ENCODE measurements around the gene NBPF3.
"Not testable (repeated sequence)": the region's sequence is repeated elsewhere in the genome, so short reads cannot be mapped to it uniquely, and the experiment has no call there.

NBPF3 gene

GRCh38 chr1:21437341-21437640 lies 2.6 kb upstream of the NBPF3 start:
- H3K27ac ChIP-seq: no peak overlapping the region
- no peak for TF ChIP-seq CTCF (conservative IDR thresholded peaks at IDR 0.05)

- not testable (repeated sequence) for H3K27ac ChIP-seq
Observed at GRCh38 chr1:21438646-21439312, 1.2 kb upstream of the NBPF3 start.

- no peak for TF ChIP-seq CTCF (conservative IDR thresholded peaks at IDR 0.05)
- TF ChIP-seq ZFX (IDR thresholded peaks at IDR 0.05): no peak
- H3K27ac ChIP-seq: peak overlapping the region; percentile 66
Observed at GRCh38 chr1:21439345-21439720, 604 bp upstream of the NBPF3 start.

- H3K27ac ChIP-seq: not testable (repeated sequence)
Observed at GRCh38 chr1:21440630-21441125, 741 bp downstream of the NBPF3 start.

GRCh38 chr1:21446647-21447046 lies 6.7 kb downstream of the NBPF3 start:
- not testable (repeated sequence) for H3K27ac ChIP-seq

GRCh38 chr1:21447311-21447710 lies 7.4 kb downstream of the NBPF3 start:
- no peak overlapping the region for H3K27ac ChIP-seq
- TF ChIP-seq CTCF (conservative IDR thresholded peaks at IDR 0.05): no peak
- no peak for TF ChIP-seq ZFX (IDR thresholded peaks at IDR 0.05)

GRCh38 chr1:21449906-21450305 lies 10.0 kb downstream of the NBPF3 start:
- H3K27ac ChIP-seq: no peak overlapping the region
- TF ChIP-seq ZFX (IDR thresholded peaks at IDR 0.05) (no peak), CTCF (conservative IDR thresholded peaks at IDR 0.05) (no peak)

- no peak overlapping the region for H3K27ac ChIP-seq
- TF ChIP-seq CTCF (conservative IDR thresholded peaks at IDR 0.05) (no peak), ZFX (IDR thresholded peaks at IDR 0.05) (no peak)
Observed at GRCh38 chr1:21451212-21451611, 11.3 kb downstream of the NBPF3 start.

GRCh38 chr1:21451981-21452411 lies 12.1 kb downstream of the NBPF3 start:
- TF ChIP-seq CTCF (conservative IDR thresholded peaks at IDR 0.05) (no peak), ZFX (IDR thresholded peaks at IDR 0.05) (no peak)
- H3K27ac ChIP-seq: no peak overlapping the region

- H3K27ac ChIP-seq: not testable (repeated sequence)
Observed at GRCh38 chr1:21453964-21454614, 14.2 kb downstream of the NBPF3 start.

GRCh38 chr1:21454904-21455303 lies 15.0 kb downstream of the NBPF3 start:
- not testable (repeated sequence) for H3K27ac ChIP-seq

Data from C4-2B (cell line).